D341Med (cell line): ENCODE results near the gene TPRG1L.

Experiments used
- DNase-seq: peaks from one replicate; pipeline ENCODE4 v3.0.0; 2012; ENCODE audit warnings: low spot score

TPRG1L gene

GRCh38 chr1:3594706-3595377 lies 30.0 kb upstream of the TPRG1L start:
- no peak for DNase-seq

- no peak for DNase-seq
Observed at GRCh38 chr1:3595949-3596348, 28.9 kb upstream of the TPRG1L start.

GRCh38 chr1:3596663-3597598 lies 27.9 kb upstream of the TPRG1L start:
- no peak for DNase-seq

- DNase-seq: no peak
Observed at GRCh38 chr1:3597599-3597964, 27.2 kb upstream of the TPRG1L start.

- DNase-seq: no peak
Observed at GRCh38 chr1:3598051-3598491, 26.7 kb upstream of the TPRG1L start.

GRCh38 chr1:3598522-3599285 lies 26.1 kb upstream of the TPRG1L start:
- no peak for DNase-seq

- DNase-seq: no peak
Observed at GRCh38 chr1:3599286-3599811, 25.5 kb upstream of the TPRG1L start.

GRCh38 chr1:3599816-3600215 lies 25.0 kb upstream of the TPRG1L start:
- DNase-seq: no peak

- no peak for DNase-seq
Observed at GRCh38 chr1:3600354-3600753, 24.5 kb upstream of the TPRG1L start.

- no peak for DNase-seq
Observed at GRCh38 chr1:3601743-3602142, 23.1 kb upstream of the TPRG1L start.

GRCh38 chr1:3602375-3602774 lies 22.4 kb upstream of the TPRG1L start:
- DNase-seq: no peak

GRCh38 chr1:3603156-3603555 lies 21.7 kb upstream of the TPRG1L start:
- DNase-seq: no peak

GRCh38 chr1:3603571-3604467 lies 21.0 kb upstream of the TPRG1L start:
- no peak for DNase-seq

- no peak for DNase-seq
Observed at GRCh38 chr1:3604468-3604974, 20.3 kb upstream of the TPRG1L start.

GRCh38 chr1:3604997-3605823 lies 19.6 kb upstream of the TPRG1L start:
- DNase-seq: no peak

GRCh38 chr1:3606779-3607702 lies 17.8 kb upstream of the TPRG1L start:
- no peak for DNase-seq

- no peak for DNase-seq
Observed at GRCh38 chr1:3607703-3608065, 17.1 kb upstream of the TPRG1L start.

- no peak for DNase-seq
Observed at GRCh38 chr1:3608154-3608553, 16.7 kb upstream of the TPRG1L start.
